Neural cell (in vitro differentiated cells): ENCODE results near the gene MILR1. TPM values are rescaled to one million over a fixed set of nuclear protein-coding genes. Genes with fewer than 3 reads are reported as not detected.
"Not testable (repeated sequence)": the region's sequence is repeated elsewhere in the genome, so short reads cannot be mapped to it uniquely, and the experiment has no call there.

Source experiments
- H2AFZ ChIP-seq: fragments of 200-600, 300-800 bp; sonication (generic), shearing (Covaris generic); 2 replicates; pipeline ENCODE4 v1.6.0; 2014; ENCODE audit warnings: low read depth, mild to moderate bottlenecking, antibody characterized with exemption, low read length, moderate library complexity
- H3F3A ChIP-seq: fragments of 200-600 bp; shearing (Covaris generic); 2 replicates; pipeline ENCODE4 v1.6.1; 2016; ENCODE audit warnings: mild to moderate bottlenecking, moderate library complexity, mixed read lengths, antibody characterized with exemption, low read length; ENCODE audit not compliant: insufficient read depth, poor library complexity, severe bottlenecking
- H3K27ac ChIP-seq: fragments of 200-600, 300-800 bp; sonication (generic), shearing (Covaris generic); 2 replicates; pipeline ENCODE4 v1.5.1; 2014; ENCODE audit warnings: mild to moderate bottlenecking, low read length, moderate library complexity
- H3K27me3 ChIP-seq: fragments of 300-800, 200-600 bp; sonication (generic), shearing (Covaris generic); 2 replicates; pipeline ENCODE4 v1.6.0; 2014; ENCODE audit warnings: mild to moderate bottlenecking, low read depth, low read length, moderate library complexity; ENCODE audit not compliant: insufficient read depth
- H3K36me3 ChIP-seq: fragments of 300-800, 200-600 bp; sonication (generic), shearing (Covaris generic); 2 replicates; pipeline ENCODE4 v1.5.1; 2014; ENCODE audit warnings: mild to moderate bottlenecking, antibody characterized with exemption, low read length, moderate library complexity; ENCODE audit not compliant: insufficient read depth
- H3K4me2 ChIP-seq: fragments of 300-800, 200-600 bp; sonication (generic), shearing (Covaris generic); 2 replicates; pipeline ENCODE4 v1.6.0; 2014; ENCODE audit warnings: mild to moderate bottlenecking, low read length
- H3K4me3 ChIP-seq: fragments of 300-800, 200-600 bp; sonication (generic), shearing (Covaris generic); 2 replicates; pipeline ENCODE4 v1.5.1; 2014; ENCODE audit warnings: mild to moderate bottlenecking, low read length, moderate library complexity
- H3K79me2 ChIP-seq: fragments of 200-600 bp; shearing (Covaris generic); replicated peaks from 2 replicates; pipeline ENCODE4 v1.6.0; 2014; ENCODE audit warnings: mild to moderate bottlenecking, low read length, moderate library complexity; ENCODE audit not compliant: insufficient read depth
- H3K9ac ChIP-seq: fragments of 300-800, 200-600 bp; sonication (generic), shearing (Covaris generic); 2 replicates; pipeline ENCODE4 v1.6.1; 2016; ENCODE audit warnings: mild to moderate bottlenecking, low read length, mixed read lengths
- H3K9me2 ChIP-seq: fragments of 200-600 bp; shearing (Covaris generic); 2 replicates; pipeline ENCODE4 v1.6.1; 2016; ENCODE audit warnings: mild to moderate bottlenecking, low read length, mixed read lengths; ENCODE audit not compliant: insufficient read depth
- H3K9me3 ChIP-seq: fragments of 200-600, 300-800 bp; sonication (generic), shearing (Covaris generic); 2 replicates; pipeline ENCODE4 v1.6.1; 2016; ENCODE audit warnings: mild to moderate bottlenecking, mixed run types, low read length, moderate library complexity, mixed read lengths
- H4K20me1 ChIP-seq: fragments of 200-600 bp; shearing (Covaris generic); 2 replicates; pipeline ENCODE4 v1.6.1; 2016; ENCODE audit warnings: mild to moderate bottlenecking, mixed run types; ENCODE audit not compliant: insufficient read depth
- EP300 ChIP-seq: fragments of 450-650 bp; conservative IDR thresholded peaks from 2 replicates; pipeline ENCODE4 v1.6.1; 2014; ENCODE audit warnings: antibody characterized with exemption, mild to moderate bottlenecking, moderate library complexity; ENCODE audit not compliant: poor library complexity, severe bottlenecking
- EZH2 ChIP-seq: fragments of 200-600, 300-800 bp; shearing (Covaris generic), sonication (generic); IDR thresholded peaks from 2 replicates; pipeline ENCODE4 v1.6.1; 2014; ENCODE audit warnings: antibody characterized with exemption, low read length, borderline replicate concordance, mild to moderate bottlenecking; ENCODE audit not compliant: insufficient read depth, poor library complexity, severe bottlenecking
- MXI1 ChIP-seq: fragments of 450-650 bp; conservative IDR thresholded peaks from 2 replicates; pipeline ENCODE4 v1.6.1; 2014; ENCODE audit warnings: antibody characterized with exemption, mild to moderate bottlenecking; ENCODE audit not compliant: poor library complexity, severe bottlenecking
- POLR2AphosphoS5 ChIP-seq: IDR thresholded peaks from 2 replicates; pipeline ENCODE4 v1.6.1; 2012
- RAD21 ChIP-seq: fragments of 450-650 bp; conservative IDR thresholded peaks from 2 replicates; pipeline ENCODE4 v1.6.1; 2014; ENCODE audit warnings: antibody characterized with exemption, mild to moderate bottlenecking, moderate library complexity
- SMC3 ChIP-seq: fragments of 450-650 bp; conservative IDR thresholded peaks from 2 replicates; pipeline ENCODE4 v1.6.1; 2014; ENCODE audit warnings: antibody characterized with exemption, mild to moderate bottlenecking, moderate library complexity; ENCODE audit not compliant: poor library complexity
- TAF1 ChIP-seq: IDR thresholded peaks from 2 replicates; pipeline ENCODE4 v1.6.1; 2012; ENCODE audit warnings: low read depth
- polyA plus RNA-seq: library from polyadenylated mRNA; depleted of rRNA; stranded (reverse); fragments of >200 nt; gene quantifications from 2 replicates; pipeline ENCODE4 v1.2.3, GENCODE V29; 2014
- TF ChIP-seq, protein P1 (sequence below): IDR thresholded peaks from 2 replicates; pipeline ENCODE4 v1.6.1; 2012; ENCODE audit warnings: borderline replicate concordance
- TF ChIP-seq, protein P2 (sequence below): fragments of 450-650 bp; IDR thresholded peaks from 2 replicates; pipeline ENCODE4 v1.5.1; 2014; ENCODE audit warnings: antibody characterized with exemption, mild to moderate bottlenecking, moderate library complexity; ENCODE audit not compliant: poor library complexity, severe bottlenecking

MILR1 gene
- polyA plus RNA-seq, 1 donor from 2014 or later = not detected

DNA sequence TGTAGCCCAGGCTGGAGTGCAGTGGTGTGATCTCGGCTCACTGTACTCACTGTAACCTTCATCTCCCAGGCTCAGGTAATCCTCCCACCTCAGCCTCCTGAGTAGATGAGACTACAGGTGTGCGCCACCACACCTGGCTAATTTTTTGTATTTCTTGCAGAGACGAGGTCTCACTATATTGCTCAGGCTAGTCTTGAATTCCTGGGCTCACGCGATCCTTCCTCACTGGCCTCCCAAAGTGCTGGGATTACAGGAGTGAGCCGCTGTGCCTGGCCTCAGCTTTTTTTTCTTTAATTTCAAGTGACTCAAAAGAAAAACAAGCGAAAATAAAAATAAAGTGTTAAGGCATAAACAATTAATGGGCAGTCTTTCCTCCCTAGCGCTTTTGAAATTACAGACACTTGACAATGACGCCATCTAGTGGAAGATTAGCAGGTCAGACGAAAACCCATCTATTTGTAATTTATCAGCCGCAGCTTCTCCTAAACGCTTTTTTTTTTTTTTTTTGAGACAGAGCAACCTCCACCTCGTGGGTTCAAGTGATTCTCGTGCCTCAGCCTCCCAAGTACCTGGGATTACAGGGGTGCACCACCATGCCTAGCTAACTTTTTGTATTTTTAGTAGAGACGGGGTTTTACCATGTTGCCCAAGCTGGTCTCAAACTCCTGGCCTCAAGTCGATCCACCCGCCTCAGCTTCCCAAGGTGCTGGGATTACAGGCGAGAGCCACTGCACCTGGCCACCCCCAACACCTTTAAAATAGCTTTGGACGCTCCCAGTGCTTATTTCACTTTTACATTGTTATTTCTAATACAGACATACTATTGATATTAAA lies 30.2 kb upstream of the MILR1 start:
- H4K20me1 ChIP-seq = no peaks in the 10 kb centered on the region
- H3K9ac ChIP-seq = no peak overlapping the region
- TF ChIP-seq RAD21 = peak; percentile 88
- TF ChIP-seq, protein P1, sequence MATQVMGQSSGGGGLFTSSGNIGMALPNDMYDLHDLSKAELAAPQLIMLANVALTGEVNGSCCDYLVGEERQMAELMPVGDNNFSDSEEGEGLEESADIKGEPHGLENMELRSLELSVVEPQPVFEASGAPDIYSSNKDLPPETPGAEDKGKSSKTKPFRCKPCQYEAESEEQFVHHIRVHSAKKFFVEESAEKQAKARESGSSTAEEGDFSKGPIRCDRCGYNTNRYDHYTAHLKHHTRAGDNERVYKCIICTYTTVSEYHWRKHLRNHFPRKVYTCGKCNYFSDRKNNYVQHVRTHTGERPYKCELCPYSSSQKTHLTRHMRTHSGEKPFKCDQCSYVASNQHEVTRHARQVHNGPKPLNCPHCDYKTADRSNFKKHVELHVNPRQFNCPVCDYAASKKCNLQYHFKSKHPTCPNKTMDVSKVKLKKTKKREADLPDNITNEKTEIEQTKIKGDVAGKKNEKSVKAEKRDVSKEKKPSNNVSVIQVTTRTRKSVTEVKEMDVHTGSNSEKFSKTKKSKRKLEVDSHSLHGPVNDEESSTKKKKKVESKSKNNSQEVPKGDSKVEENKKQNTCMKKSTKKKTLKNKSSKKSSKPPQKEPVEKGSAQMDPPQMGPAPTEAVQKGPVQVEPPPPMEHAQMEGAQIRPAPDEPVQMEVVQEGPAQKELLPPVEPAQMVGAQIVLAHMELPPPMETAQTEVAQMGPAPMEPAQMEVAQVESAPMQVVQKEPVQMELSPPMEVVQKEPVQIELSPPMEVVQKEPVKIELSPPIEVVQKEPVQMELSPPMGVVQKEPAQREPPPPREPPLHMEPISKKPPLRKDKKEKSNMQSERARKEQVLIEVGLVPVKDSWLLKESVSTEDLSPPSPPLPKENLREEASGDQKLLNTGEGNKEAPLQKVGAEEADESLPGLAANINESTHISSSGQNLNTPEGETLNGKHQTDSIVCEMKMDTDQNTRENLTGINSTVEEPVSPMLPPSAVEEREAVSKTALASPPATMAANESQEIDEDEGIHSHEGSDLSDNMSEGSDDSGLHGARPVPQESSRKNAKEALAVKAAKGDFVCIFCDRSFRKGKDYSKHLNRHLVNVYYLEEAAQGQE = no peak
- TF ChIP-seq, protein P2, sequence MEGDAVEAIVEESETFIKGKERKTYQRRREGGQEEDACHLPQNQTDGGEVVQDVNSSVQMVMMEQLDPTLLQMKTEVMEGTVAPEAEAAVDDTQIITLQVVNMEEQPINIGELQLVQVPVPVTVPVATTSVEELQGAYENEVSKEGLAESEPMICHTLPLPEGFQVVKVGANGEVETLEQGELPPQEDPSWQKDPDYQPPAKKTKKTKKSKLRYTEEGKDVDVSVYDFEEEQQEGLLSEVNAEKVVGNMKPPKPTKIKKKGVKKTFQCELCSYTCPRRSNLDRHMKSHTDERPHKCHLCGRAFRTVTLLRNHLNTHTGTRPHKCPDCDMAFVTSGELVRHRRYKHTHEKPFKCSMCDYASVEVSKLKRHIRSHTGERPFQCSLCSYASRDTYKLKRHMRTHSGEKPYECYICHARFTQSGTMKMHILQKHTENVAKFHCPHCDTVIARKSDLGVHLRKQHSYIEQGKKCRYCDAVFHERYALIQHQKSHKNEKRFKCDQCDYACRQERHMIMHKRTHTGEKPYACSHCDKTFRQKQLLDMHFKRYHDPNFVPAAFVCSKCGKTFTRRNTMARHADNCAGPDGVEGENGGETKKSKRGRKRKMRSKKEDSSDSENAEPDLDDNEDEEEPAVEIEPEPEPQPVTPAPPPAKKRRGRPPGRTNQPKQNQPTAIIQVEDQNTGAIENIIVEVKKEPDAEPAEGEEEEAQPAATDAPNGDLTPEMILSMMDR = peak; percentile 88
- TF ChIP-seq SMC3 = peak; percentile 85
- H3K4me3 ChIP-seq = no peak overlapping the region
- no peak overlapping the region for H3K4me2 ChIP-seq
- H3F3A ChIP-seq = no peaks in the 10 kb centered on the region
- no peaks in the 10 kb centered on the region for H3K79me2 ChIP-seq
- no peak overlapping the region for H3K27ac ChIP-seq
- H2AFZ ChIP-seq = no peak overlapping the region
- no peaks in the 10 kb centered on the region for H3K27me3 ChIP-seq
- no peaks in the 10 kb centered on the region for H3K36me3 ChIP-seq
- H3K9me3 ChIP-seq = no peaks in the 10 kb centered on the region
- no peaks in the 10 kb centered on the region for H3K9me2 ChIP-seq

- Histone ChIP-seq H2AFZ (no peak overlapping the region), H3K9me3 (no peaks in the 10 kb centered on the region), H3K27me3 (no peaks in the 10 kb centered on the region), H3K79me2 (no peaks in the 10 kb centered on the region), H3K9ac (no peak overlapping the region), H4K20me1 (no peaks in the 10 kb centered on the region), H3K27ac (no peak overlapping the region), H3K36me3 (no peaks in the 10 kb centered on the region), H3F3A (no peaks in the 10 kb centered on the region), H3K9me2 (no peaks in the 10 kb centered on the region), H3K4me2 (no peak overlapping the region), H3K4me3 (no peak overlapping the region)
- peak; percentile 73 for TF ChIP-seq SMC3
- TF ChIP-seq MXI1 = no peak
- TF ChIP-seq, protein P1 = no peak
- TF ChIP-seq TAF1 = no peak
- TF ChIP-seq EP300 = no peak
- TF ChIP-seq EZH2 = no peak
- TF ChIP-seq, protein P2 = peak; percentile 80
- TF ChIP-seq POLR2AphosphoS5 = no peak
- TF ChIP-seq RAD21 = peak; percentile 75
These were observed 28.7 kb upstream of the MILR1 start for GRCh38 chr17:64420143-64420670.

DNA sequence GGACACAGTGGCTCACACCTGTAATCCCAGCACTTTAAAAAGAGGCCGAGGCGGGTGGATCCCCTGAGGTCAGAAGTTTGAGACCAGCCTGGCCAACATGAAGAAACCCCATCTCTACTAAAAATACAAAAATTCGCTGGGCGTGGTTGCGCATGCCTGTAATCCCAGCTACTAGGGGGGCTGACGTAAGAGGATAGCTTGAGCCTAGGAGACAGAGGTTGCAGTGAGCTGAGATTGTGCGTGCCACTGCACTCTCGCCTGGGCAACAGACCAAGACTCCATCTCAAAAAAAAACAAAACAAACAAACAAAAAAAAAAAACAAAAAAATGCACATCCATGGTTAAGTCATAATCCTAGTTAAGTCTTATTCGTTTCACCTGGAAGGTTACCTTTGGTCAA lies 26.8 kb upstream of the MILR1 start:
- H3K79me2 ChIP-seq, H3K4me2 ChIP-seq, H3K36me3 ChIP-seq, H2AFZ ChIP-seq, H3F3A ChIP-seq, H3K9me2 ChIP-seq, H3K9me3 ChIP-seq, H4K20me1 ChIP-seq, H3K27me3 ChIP-seq, H3K9ac ChIP-seq, H3K4me3 ChIP-seq, H3K27ac ChIP-seq: not testable (repeated sequence)
